H9 (cell line): ENCODE results near the gene TMIGD2. TPM values are rescaled to one million over a fixed set of nuclear protein-coding genes. Genes with fewer than 3 reads are reported as not detected.

Source experiments
- DNase-seq: peaks from one replicate; pipeline ENCODE4 v3.0.0-alpha.2; 2017
- H2AFZ ChIP-seq: one replicate; pipeline ENCODE4 v1.6.1; 2013; ENCODE audit warnings: mild to moderate bottlenecking, low read length, control low read depth, moderate library complexity
- H2AK5ac ChIP-seq: 2 replicates; pipeline ENCODE4 v1.6.1; 2013; ENCODE audit warnings: low read length, control low read depth, mixed read lengths; ENCODE audit not compliant: insufficient read length
- H2BK120ac ChIP-seq: one replicate; pipeline ENCODE4 v1.6.1; 2013; ENCODE audit warnings: low read depth, mild to moderate bottlenecking, low read length, control low read depth, inconsistent platforms; ENCODE audit not compliant: poor library complexity, severe bottlenecking
- H2BK12ac ChIP-seq: 2 replicates; pipeline ENCODE4 v1.6.1; 2013; ENCODE audit warnings: low read length, control low read depth, mixed read lengths, low read depth; ENCODE audit not compliant: insufficient read length
- H2BK15ac ChIP-seq: 2 replicates; pipeline ENCODE4 v1.6.1; 2013; ENCODE audit warnings: low read depth, low read length, control low read depth
- H2BK20ac ChIP-seq: one replicate; pipeline ENCODE4 v1.6.1; 2013; ENCODE audit warnings: low read depth, mild to moderate bottlenecking, low read length, control low read depth, inconsistent platforms; ENCODE audit not compliant: poor library complexity, severe bottlenecking
- H2BK5ac ChIP-seq: 2 replicates; pipeline ENCODE4 v1.6.1; 2013; ENCODE audit warnings: low read length, control low read depth, mixed read lengths; ENCODE audit not compliant: insufficient read length
- H3K14ac ChIP-seq: 2 replicates; pipeline ENCODE4 v1.6.1; 2013; ENCODE audit warnings: low read length, control low read depth; ENCODE audit not compliant: insufficient read depth
- H3K18ac ChIP-seq: 2 replicates; pipeline ENCODE4 v1.6.1; 2013; ENCODE audit warnings: low read depth, mild to moderate bottlenecking, mixed read lengths, low read length, control low read depth; ENCODE audit not compliant: insufficient read length
- H3K23ac ChIP-seq: 2 replicates; pipeline ENCODE4 v1.6.1; 2013; ENCODE audit warnings: low read length, control low read depth, mixed read lengths, low read depth; ENCODE audit not compliant: insufficient read length
- H3K23me2 ChIP-seq: 2 replicates; pipeline ENCODE4 v1.6.1; 2013; ENCODE audit warnings: low read depth, mild to moderate bottlenecking, mixed read lengths, low read length, control low read depth; ENCODE audit not compliant: insufficient read length, poor library complexity, severe bottlenecking
- H3K27ac ChIP-seq: 2 replicates; pipeline ENCODE4 v1.5.1; 2013; ENCODE audit warnings: low read length, control low read depth, mixed read lengths, low read depth; ENCODE audit not compliant: insufficient read length
- H3K27me3 ChIP-seq: 2 replicates; pipeline ENCODE4 v1.6.1; 2013; ENCODE audit warnings: low read length, control low read depth, inconsistent platforms; ENCODE audit not compliant: insufficient read depth
- H3K4ac ChIP-seq: 2 replicates; pipeline ENCODE4 v1.6.1; 2013; ENCODE audit warnings: low read depth, mild to moderate bottlenecking, control low read depth, inconsistent platforms, low read length, moderate library complexity
- H3K4me1 ChIP-seq: 2 replicates; pipeline ENCODE4 v1.6.1; 2013; ENCODE audit warnings: low read length, control low read depth, inconsistent platforms; ENCODE audit not compliant: insufficient read depth
- H3K4me2 ChIP-seq: 2 replicates; pipeline ENCODE4 v1.6.1; 2013; ENCODE audit warnings: low read length, control low read depth, mixed read lengths; ENCODE audit not compliant: insufficient read length, insufficient read depth
- H3K56ac ChIP-seq: 2 replicates; pipeline ENCODE4 v1.6.1; 2013; ENCODE audit warnings: low read depth, mild to moderate bottlenecking, mixed read lengths, low read length, control low read depth; ENCODE audit not compliant: insufficient read length
- H3K79me1 ChIP-seq: 2 replicates; pipeline ENCODE4 v1.6.1; 2013; ENCODE audit warnings: low read depth, mild to moderate bottlenecking, moderate library complexity, low read length, control low read depth, inconsistent platforms; ENCODE audit not compliant: insufficient read depth, poor library complexity, severe bottlenecking
- H3K79me2 ChIP-seq: 2 replicates; pipeline ENCODE4 v1.6.1; 2013; ENCODE audit warnings: low read length, control low read depth, inconsistent platforms; ENCODE audit not compliant: insufficient read depth
- H3K9ac ChIP-seq: 2 replicates; pipeline ENCODE4 v1.6.1; 2013; ENCODE audit warnings: low read length, control low read depth, mixed read lengths; ENCODE audit not compliant: insufficient read length; ENCODE audit errors: extremely low read depth
- H3K9me3 ChIP-seq: one replicate; pipeline ENCODE4 v1.6.1; 2013; ENCODE audit warnings: low read depth, low read length, inconsistent platforms; ENCODE audit not compliant: control insufficient read depth
- H3T11ph ChIP-seq: one replicate; pipeline ENCODE4 v1.6.1; 2013; ENCODE audit warnings: mild to moderate bottlenecking, low read length, control low read depth, inconsistent platforms
- H4K20me1 ChIP-seq: one replicate; pipeline ENCODE4 v1.6.1; 2013; ENCODE audit not compliant: control insufficient read depth, insufficient read length, insufficient read depth
- H4K5ac ChIP-seq: 2 replicates; pipeline ENCODE4 v1.6.1; 2013; ENCODE audit warnings: low read depth, mild to moderate bottlenecking, mixed read lengths, low read length, control low read depth; ENCODE audit not compliant: insufficient read length
- H4K8ac ChIP-seq: replicated peaks from 2 replicates; pipeline ENCODE4 v1.6.1; 2013; ENCODE audit warnings: low read length, control low read depth, mixed read lengths, low read depth; ENCODE audit not compliant: insufficient read length
- H4K91ac ChIP-seq: 2 replicates; pipeline ENCODE4 v1.6.1; 2013; ENCODE audit warnings: low read depth, mild to moderate bottlenecking, moderate library complexity, mixed read lengths, low read length, control low read depth; ENCODE audit not compliant: insufficient read length
- H3K27ac Mint-ChIP-seq, 3 experiments: 2 replicates in 2 of 3; 3 replicates in 1 of 3; pipeline ENCODE4 v1.8.0; 2020 to 2021; ENCODE audit warnings: mixed read lengths in 3 of 3, mild to moderate bottlenecking in 1 of 3, moderate library complexity in 1 of 3
- H3K27me3 Mint-ChIP-seq: 2 replicates; pipeline ENCODE4 v1.8.0; 2021; ENCODE audit warnings: low read depth, mild to moderate bottlenecking, moderate library complexity, mixed read lengths
- H3K36me3 Mint-ChIP-seq, 3 experiments: 2 replicates in 2 of 3; 3 replicates in 1 of 3; pipeline ENCODE4 v1.8.0; 2020 to 2021; ENCODE audit warnings: low read depth in 3 of 3, mixed read lengths in 3 of 3; ENCODE audit not compliant: insufficient read depth in 1 of 3
- H3K4me1 Mint-ChIP-seq, 2 experiments: 2 replicates each; pipeline ENCODE4 v1.8.0; 2020; ENCODE audit warnings: mixed read lengths in 2 of 2
- H3K4me3 Mint-ChIP-seq, 2 experiments: 2 replicates in 1 of 2; 3 replicates in 1 of 2; pipeline ENCODE4 v1.8.0; 2020 to 2021; ENCODE audit warnings: mild to moderate bottlenecking in 2 of 2, mixed read lengths in 2 of 2, moderate library complexity in 1 of 2
- H3K9me3 Mint-ChIP-seq, 2 experiments: 2 replicates in 1 of 2; 3 replicates in 1 of 2; pipeline ENCODE4 v1.8.0; 2020; ENCODE audit warnings: mild to moderate bottlenecking in 2 of 2, mixed read lengths in 2 of 2, moderate library complexity in 1 of 2
- WGBS: extraction: QIAGEN DNeasy Blood & Tissue Kit; methylation state at CpG from one replicate; pipeline ENCODE4 v1.1.7; 2013; ENCODE audit warnings: missing lambda C conversion rate, low lambda C conversion rate, mixed read lengths; ENCODE audit not compliant: insufficient read length; ENCODE audit errors: extremely low coverage; 5-methylcytosine and 5-hydroxymethylcytosine counted together
- total RNA-seq: library from RNA; stranded (reverse); gene quantifications from 2 replicates; pipeline ENCODE4 v1.2.1, GENCODE V29; 2021
- TF ChIP-seq, protein P1 (sequence below): fragments of 200-600 bp; sonication (generic); conservative IDR thresholded peaks from 3 replicates; pipeline ENCODE4 v1.8.0; 2021; ENCODE audit warnings: antibody characterized with exemption, mild to moderate bottlenecking

TMIGD2 gene
- total RNA-seq, 1 experiment from 2014 or later, result 0.26 TPM

- Histone ChIP-seq H3K79me2 (no peaks in the 10 kb centered on the region), H3K4me2 (no peak overlapping the region), H2AFZ (no peak overlapping the region), H2AK5ac (no peak overlapping the region), H3K27ac (no peak overlapping the region), H3K4ac (no peak overlapping the region), H4K8ac (no peak overlapping the region), H3K4me1 (no peaks in the 10 kb centered on the region), H2BK12ac (no peak overlapping the region), H3K9ac (no peak overlapping the region), H4K91ac (no peak overlapping the region), H3K23ac (no peak overlapping the region), H4K5ac (no peak overlapping the region), H2BK5ac (no peak overlapping the region), H3K27me3 (no peaks in the 10 kb centered on the region), H2BK20ac (no peak overlapping the region), H2BK120ac (no peak overlapping the region), H3K56ac (no peak overlapping the region), H2BK15ac (no peak overlapping the region), H3K23me2 (no peaks in the 10 kb centered on the region), H4K20me1 (no peaks in the 10 kb centered on the region), H3K79me1 (no peaks in the 10 kb centered on the region), H3K9me3 (no peaks in the 10 kb centered on the region), H3K18ac (no peak overlapping the region), H3K14ac (no peak overlapping the region), H3T11ph (no peak overlapping the region)
- TF ChIP-seq, protein P1, sequence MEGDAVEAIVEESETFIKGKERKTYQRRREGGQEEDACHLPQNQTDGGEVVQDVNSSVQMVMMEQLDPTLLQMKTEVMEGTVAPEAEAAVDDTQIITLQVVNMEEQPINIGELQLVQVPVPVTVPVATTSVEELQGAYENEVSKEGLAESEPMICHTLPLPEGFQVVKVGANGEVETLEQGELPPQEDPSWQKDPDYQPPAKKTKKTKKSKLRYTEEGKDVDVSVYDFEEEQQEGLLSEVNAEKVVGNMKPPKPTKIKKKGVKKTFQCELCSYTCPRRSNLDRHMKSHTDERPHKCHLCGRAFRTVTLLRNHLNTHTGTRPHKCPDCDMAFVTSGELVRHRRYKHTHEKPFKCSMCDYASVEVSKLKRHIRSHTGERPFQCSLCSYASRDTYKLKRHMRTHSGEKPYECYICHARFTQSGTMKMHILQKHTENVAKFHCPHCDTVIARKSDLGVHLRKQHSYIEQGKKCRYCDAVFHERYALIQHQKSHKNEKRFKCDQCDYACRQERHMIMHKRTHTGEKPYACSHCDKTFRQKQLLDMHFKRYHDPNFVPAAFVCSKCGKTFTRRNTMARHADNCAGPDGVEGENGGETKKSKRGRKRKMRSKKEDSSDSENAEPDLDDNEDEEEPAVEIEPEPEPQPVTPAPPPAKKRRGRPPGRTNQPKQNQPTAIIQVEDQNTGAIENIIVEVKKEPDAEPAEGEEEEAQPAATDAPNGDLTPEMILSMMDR, result no peak
- H3K4me3 Mint-ChIP-seq, result no peak overlapping the region
- H3K36me3 Mint-ChIP-seq, result no peaks in the 10 kb centered on the region
- H3K4me1 Mint-ChIP-seq, result peaks cover 12 to 25% of the 10 kb centered on the region in 2 experiments
- no peak for DNase-seq
- H3K9me3 Mint-ChIP-seq, result no peaks in the 10 kb centered on the region; a peak in 1 of 5 replicates
- no peak overlapping the region for H3K27ac Mint-ChIP-seq
- WGBS, result no CpG with 5 or more reads among the region's 8 CpGs
- H3K27me3 Mint-ChIP-seq, result peaks cover 21% of the 10 kb centered on the region
These were observed 3.2 kb downstream of the TMIGD2 start for GRCh38 chr19:4298810-4299550.
